Gastrocnemius medialis (tissue), 4 donors: Measurements from ENCODE around the gene HS3ST6. TPM values are rescaled to one million over a fixed set of nuclear protein-coding genes. Genes with fewer than 3 reads are reported as not detected.

ENCODE experiments used
- ATAC-seq, 2 donors: fragments of 150-250 bp; one replicate each; pipeline ENCODE4 v1.9.1; 2016
- DNase-seq, 2 donors: peaks; one replicate each; pipeline ENCODE4 v3.0.0-alpha.2; 2019
- H3K27ac ChIP-seq, 4 donors: fragments of 200-600 bp; sonication (generic); 1 replicate in 1 of 4; 2 replicates in 3 of 4; pipeline ENCODE4 v1.5.1; 2016 to 2018; ENCODE audit warnings: mild to moderate bottlenecking in 2 of 4, moderate library complexity in 1 of 4
- H3K27me3 ChIP-seq, 3 donors: fragments of 200-600 bp; sonication (generic) in 2 of 3; 1 replicate in 1 of 3; 2 replicates in 2 of 3; pipeline versions ENCODE4 v1.5.1 to v1.6.0; 2016 to 2019; ENCODE audit warnings: mild to moderate bottlenecking in 1 of 3, moderate library complexity in 1 of 3
- H3K36me3 ChIP-seq, 2 donors: fragments of 200-600 bp; sonication (generic) in 1 of 2; one replicate each; pipeline ENCODE4 v1.5.1; 2017 to 2018
- H3K4me1 ChIP-seq, 2 donors: fragments of 200-600 bp; sonication (generic) in 1 of 2; one replicate each; pipeline ENCODE4 v1.5.1; 2016 to 2017; ENCODE audit warnings: mild to moderate bottlenecking in 2 of 2
- H3K4me3 ChIP-seq, 4 donors: fragments of 200-600 bp; sonication (generic) in 3 of 4; 1 replicate in 1 of 4; 2 replicates in 3 of 4; pipeline ENCODE4 v1.5.1; 2016 to 2019; ENCODE audit warnings: mild to moderate bottlenecking in 2 of 4
- H3K9me3 ChIP-seq, 3 donors: fragments of 200-600 bp; sonication (generic) in 2 of 3; 1 replicate in 1 of 3; 2 replicates in 2 of 3; pipeline ENCODE4 v1.5.1; 2016 to 2019
- POLR2A ChIP-seq, 2 donors: fragments of 450-650 bp; IDR thresholded peaks; one replicate each; pipeline ENCODE4 v1.6.1; 2017; ENCODE audit warnings: antibody characterized with exemption in 2 of 2, mild to moderate bottlenecking in 2 of 2, moderate library complexity in 2 of 2
- in situ Hi-C, 4 donors: fragments of 200-750 bp; cut with MboI; loops; one replicate each; pipeline versions ENCODE4 v1.15.0 to v1.8.0; 2017; ENCODE audit warnings: low sequenced_read_pairs in 4 of 4
- intact Hi-C: fragments of 100-400 bp; cut with DNase I; formaldehyde crosslinking; loops from one replicate; pipeline ENCODE4 v1.15.1; 2023; ENCODE audit warnings: low total_unique reads
- total RNA-seq, 4 donors: library from RNA; depleted of rRNA; stranded (reverse); fragments of >200 nt; gene quantifications; one replicate each; pipeline versions ENCODE4 v1.1.0 to v1.2.3, GENCODE V29; 2016
- TF ChIP-seq, protein P1 (sequence below), 5 experiments: fragments of 450-650 bp in 3 of 5; fragments of 200-600 bp in 2 of 5; sonication (generic) in 2 of 5; IDR thresholded peaks in 4 of 5; conservative IDR thresholded peaks in 1 of 5; 1 replicate in 4 of 5; 2 replicates in 1 of 5; pipeline ENCODE4 v1.5.1; 2016 to 2019; ENCODE audit warnings: antibody characterized with exemption in 5 of 5, mild to moderate bottlenecking in 3 of 5, moderate library complexity in 3 of 5

HS3ST6 gene
- total RNA-seq, 4 donors from 2014 or later = not detected

DNA sequence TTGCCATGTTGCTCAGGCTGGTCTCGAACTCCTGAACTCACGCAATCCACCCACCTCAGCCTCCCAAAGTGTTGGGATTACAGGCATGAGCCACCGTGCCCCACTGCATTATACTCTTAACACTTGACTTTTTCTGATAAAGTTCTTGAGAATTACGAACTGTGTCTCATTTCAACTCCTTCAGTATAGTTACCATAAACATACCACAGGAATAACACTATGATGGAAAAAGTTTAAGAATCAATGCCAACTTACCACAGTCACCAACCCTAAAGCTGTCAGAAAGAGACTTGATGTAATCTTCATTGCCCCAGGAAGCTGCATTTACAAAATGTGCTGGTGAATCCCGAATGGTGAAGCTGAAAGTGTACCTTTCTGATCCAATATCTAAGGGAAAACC lies 56.5 kb downstream of the HS3ST6 start:
- H3K4me3 ChIP-seq = no peak overlapping the region
- in situ Hi-C loops = loop anchor here in 1 of 4 donors (5.0 kb wide), 1 partner anchor 66 kb away; no protein-coding TSS in a partner anchor

More for the DNA sequence above, 56.5 kb downstream of the HS3ST6 start:
- intact Hi-C loops = no loop called here
- ATAC-seq (no peak), DNase-seq (no peak)
- Histone ChIP-seq H3K36me3 (no peaks in the 10 kb centered on the region), H3K27ac (no peak overlapping the region), H3K4me1 (peaks cover 0 to 4% of the 10 kb centered on the region in 2 donors), H3K27me3 (peaks cover 30 to 50% (median 46%) of the 10 kb centered on the region in 3 donors), H3K9me3 (no peaks in the 10 kb centered on the region)
- TF ChIP-seq POLR2A (IDR thresholded peaks at IDR 0.05) = no peak
- TF ChIP-seq, protein P1, sequence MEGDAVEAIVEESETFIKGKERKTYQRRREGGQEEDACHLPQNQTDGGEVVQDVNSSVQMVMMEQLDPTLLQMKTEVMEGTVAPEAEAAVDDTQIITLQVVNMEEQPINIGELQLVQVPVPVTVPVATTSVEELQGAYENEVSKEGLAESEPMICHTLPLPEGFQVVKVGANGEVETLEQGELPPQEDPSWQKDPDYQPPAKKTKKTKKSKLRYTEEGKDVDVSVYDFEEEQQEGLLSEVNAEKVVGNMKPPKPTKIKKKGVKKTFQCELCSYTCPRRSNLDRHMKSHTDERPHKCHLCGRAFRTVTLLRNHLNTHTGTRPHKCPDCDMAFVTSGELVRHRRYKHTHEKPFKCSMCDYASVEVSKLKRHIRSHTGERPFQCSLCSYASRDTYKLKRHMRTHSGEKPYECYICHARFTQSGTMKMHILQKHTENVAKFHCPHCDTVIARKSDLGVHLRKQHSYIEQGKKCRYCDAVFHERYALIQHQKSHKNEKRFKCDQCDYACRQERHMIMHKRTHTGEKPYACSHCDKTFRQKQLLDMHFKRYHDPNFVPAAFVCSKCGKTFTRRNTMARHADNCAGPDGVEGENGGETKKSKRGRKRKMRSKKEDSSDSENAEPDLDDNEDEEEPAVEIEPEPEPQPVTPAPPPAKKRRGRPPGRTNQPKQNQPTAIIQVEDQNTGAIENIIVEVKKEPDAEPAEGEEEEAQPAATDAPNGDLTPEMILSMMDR (IDR thresholded peaks at IDR 0.05 in 4 of 5, conservative IDR thresholded peaks at IDR 0.05 in 1 of 5) = no peak

Other genes starting within 250 kb of the HS3ST6 start
- 10 to 100 TPM in 3 of 4 donors, 1 to 10 TPM in 1; 8.7 to 28.2 (median 15.9) TPM for gene JPT2, start 240.1 kb downstream of the HS3ST6 start, total RNA-seq
- gene MAPK8IP3, start 212.2 kb downstream of the HS3ST6 start, total RNA-seq = 10 to 100 TPM in 3 of 4 donors, 1 to 10 TPM in 1; 6.5 to 22.6 (median 13.9) TPM
- 10 to 100 TPM; 18.1 to 41.4 (median 34.2) TPM for gene NME3, start 146.9 kb downstream of the HS3ST6 start, total RNA-seq
- 1 to 10 TPM; 2.1 to 9.2 (median 6.2) TPM for gene EME2, start 145.6 kb downstream of the HS3ST6 start, total RNA-seq
- 100 to 1,000 TPM in 2 of 4 donors, 10 to 100 TPM in 2; 65.4 to 120 (median 90.0) TPM for gene MRPS34, start 145.3 kb downstream of the HS3ST6 start, total RNA-seq
- 100 to 1,000 TPM in 1 of 4 donors, 10 to 100 TPM in 3; 86.2 to 161 (median 88.3) TPM for gene SPSB3, start 135.8 kb downstream of the HS3ST6 start, total RNA-seq
- 100 to 1,000 TPM in 1 of 4 donors, 10 to 100 TPM in 3; 77.3 to 163 (median 80.7) TPM for gene NUBP2, start 135.5 kb downstream of the HS3ST6 start, total RNA-seq
- gene IGFALS, start 124.7 kb downstream of the HS3ST6 start, total RNA-seq = under 1 TPM in 2 of 4 donors, not detected in 2; 0.20 to 0.22 TPM
- 100 to 1,000 TPM; 216 to 440 (median 261) TPM for gene HAGH, start 91.6 kb downstream of the HS3ST6 start, total RNA-seq
- gene FAHD1, start 91.2 kb downstream of the HS3ST6 start, total RNA-seq = 10 to 100 TPM; 28.2 to 57.1 (median 49.1) TPM
- not detected for gene MEIOB, start 46.3 kb downstream of the HS3ST6 start, total RNA-seq
- 10 to 100 TPM; 16.7 to 40.7 (median 35.2) TPM for gene MSRB1, start 24.8 kb upstream of the HS3ST6 start, total RNA-seq
- gene RPL3L, start 36.3 kb upstream of the HS3ST6 start, total RNA-seq = 100 to 1,000 TPM; 116 to 354 (median 188) TPM
- gene NDUFB10, start 41.1 kb upstream of the HS3ST6 start, total RNA-seq = 1,000 to 10,000 TPM in 1 of 4 donors, 100 to 1,000 TPM in 3; 530 to 1,014 (median 743) TPM
- 1,000 to 10,000 TPM; 1,162 to 1,876 (median 1,684) TPM for gene RPS2, start 46.4 kb upstream of the HS3ST6 start, total RNA-seq
- gene RNF151, start 48.4 kb upstream of the HS3ST6 start, total RNA-seq = not detected
- 10 to 100 TPM; 48.2 to 79.5 (median 71.4) TPM for gene TBL3, start 53.6 kb upstream of the HS3ST6 start, total RNA-seq
- under 1 TPM in 2 of 4 donors, not detected in 2; 0.33 to 0.46 TPM for gene NOXO1, start 63.1 kb upstream of the HS3ST6 start, total RNA-seq
- gene GFER, start 65.8 kb upstream of the HS3ST6 start, total RNA-seq = 10 to 100 TPM; 16.3 to 27.0 (median 20.1) TPM
- 1 to 10 TPM in 1 of 4 donors, not detected in 3; 2.3 TPM for gene SYNGR3, start 71.6 kb upstream of the HS3ST6 start, total RNA-seq
- gene ZNF598, start 91.4 kb upstream of the HS3ST6 start, total RNA-seq = 10 to 100 TPM; 57.0 to 92.2 (median 75.4) TPM
- not detected for gene NPW, start 101.4 kb upstream of the HS3ST6 start, total RNA-seq
- gene NHERF2, start 108.5 kb upstream of the HS3ST6 start, total RNA-seq = 10 to 100 TPM; 51.6 to 86.9 (median 74.4) TPM
- gene NTHL1, start 129.4 kb upstream of the HS3ST6 start, total RNA-seq = 10 to 100 TPM in 1 of 4 donors, 1 to 10 TPM in 3; 3.5 to 13.6 (median 6.4) TPM
- 10 to 100 TPM; 44.5 to 62.7 (median 53.8) TPM for gene TSC2, start 129.6 kb upstream of the HS3ST6 start, total RNA-seq
- 100 to 1,000 TPM; 168 to 376 (median 339) TPM for gene PKD1, start 217.5 kb upstream of the HS3ST6 start, total RNA-seq
- 1 to 10 TPM in 2 of 4 donors, not detected in 2; 1.3 to 4.2 TPM for gene RAB26, start 230.2 kb upstream of the HS3ST6 start, total RNA-seq
- 10 to 100 TPM; 39.5 to 71.4 (median 55.9) TPM for gene TRAF7, start 237.4 kb upstream of the HS3ST6 start, total RNA-seq